Measurements from ENCODE around the gene MUC2.

MUC2 gene

DNA sequence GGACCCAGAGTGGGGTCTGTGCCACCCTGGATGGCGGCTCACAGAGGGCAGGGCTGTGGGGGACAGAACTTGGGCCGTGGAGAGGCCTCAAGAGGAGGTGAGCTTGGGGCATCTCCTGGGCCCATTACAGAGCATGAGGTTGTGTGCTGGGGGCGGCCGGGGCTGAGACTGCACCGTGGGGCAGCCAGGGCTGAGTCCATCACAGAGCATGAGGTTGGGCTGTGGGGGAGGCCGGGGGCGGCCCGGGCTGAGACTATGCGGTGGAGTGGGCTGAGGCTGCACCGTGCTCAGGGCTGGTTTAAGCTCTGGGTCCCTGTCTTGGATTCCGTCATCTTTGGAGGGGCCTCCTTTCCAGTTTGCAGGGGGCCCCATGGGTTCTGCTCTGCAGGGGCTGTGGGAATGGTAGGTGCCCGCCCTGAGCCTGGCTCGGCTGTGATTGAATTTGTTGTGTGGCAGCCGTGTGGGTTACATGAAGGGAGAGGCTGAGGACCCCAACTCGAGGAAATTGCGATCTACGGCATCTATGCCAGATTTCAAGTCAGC lies 45.0 kb downstream of the MUC2 start:
- POLR2A ChIA-PET: no interaction called here
- H3K4me3 ChIP-seq (ENCODE audit: low read depth, low read length): no peak overlapping the region
- DNase-seq (ENCODE audit: low read depth, low spot score): no peak
- CTCF ChIA-PET: no interaction called here
- TF ChIP-seq, protein P1, sequence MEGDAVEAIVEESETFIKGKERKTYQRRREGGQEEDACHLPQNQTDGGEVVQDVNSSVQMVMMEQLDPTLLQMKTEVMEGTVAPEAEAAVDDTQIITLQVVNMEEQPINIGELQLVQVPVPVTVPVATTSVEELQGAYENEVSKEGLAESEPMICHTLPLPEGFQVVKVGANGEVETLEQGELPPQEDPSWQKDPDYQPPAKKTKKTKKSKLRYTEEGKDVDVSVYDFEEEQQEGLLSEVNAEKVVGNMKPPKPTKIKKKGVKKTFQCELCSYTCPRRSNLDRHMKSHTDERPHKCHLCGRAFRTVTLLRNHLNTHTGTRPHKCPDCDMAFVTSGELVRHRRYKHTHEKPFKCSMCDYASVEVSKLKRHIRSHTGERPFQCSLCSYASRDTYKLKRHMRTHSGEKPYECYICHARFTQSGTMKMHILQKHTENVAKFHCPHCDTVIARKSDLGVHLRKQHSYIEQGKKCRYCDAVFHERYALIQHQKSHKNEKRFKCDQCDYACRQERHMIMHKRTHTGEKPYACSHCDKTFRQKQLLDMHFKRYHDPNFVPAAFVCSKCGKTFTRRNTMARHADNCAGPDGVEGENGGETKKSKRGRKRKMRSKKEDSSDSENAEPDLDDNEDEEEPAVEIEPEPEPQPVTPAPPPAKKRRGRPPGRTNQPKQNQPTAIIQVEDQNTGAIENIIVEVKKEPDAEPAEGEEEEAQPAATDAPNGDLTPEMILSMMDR (IDR thresholded peaks at IDR 0.05; ENCODE audit: insufficient read depth, low read length, missing control alignments): no peak

- POLR2A ChIA-PET: no interaction called here
- CTCF ChIA-PET: no interaction called here
- H3K4me3 ChIP-seq (ENCODE audit: low read depth, low read length): no peak overlapping the region
- TF ChIP-seq, protein P1 (IDR thresholded peaks at IDR 0.05; ENCODE audit: insufficient read depth, low read length, missing control alignments): no peak
- DNase-seq (ENCODE audit: low read depth, low spot score): no peak
These were observed 46.1 kb downstream of the MUC2 start for GRCh38 chr11:1120532-1121330.

DNA sequence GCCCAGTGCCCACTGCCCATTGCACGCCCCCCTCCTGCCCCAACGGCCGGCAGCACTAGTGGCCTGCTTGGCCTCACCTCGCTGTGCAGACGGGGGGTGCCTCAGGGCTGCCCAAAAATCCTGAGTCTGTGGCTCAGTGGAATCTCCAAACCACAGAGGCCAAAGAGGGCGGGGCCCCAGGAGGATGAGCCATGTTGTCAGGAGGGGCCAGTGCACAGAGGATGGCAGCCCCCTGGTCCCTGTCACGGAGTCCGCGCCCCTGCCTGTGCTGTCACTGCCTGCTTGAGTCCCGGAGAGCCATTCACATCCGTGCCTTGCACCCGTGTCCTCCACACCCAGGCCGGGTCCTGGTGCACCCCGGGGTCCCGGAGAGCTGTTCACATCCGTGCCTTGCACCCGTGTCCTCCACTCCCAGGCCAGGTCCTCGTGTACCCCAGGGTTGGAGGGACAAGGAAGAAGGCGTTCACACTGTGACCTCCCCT lies 46.7 kb downstream of the MUC2 start:
- TF ChIP-seq, protein P1 (IDR thresholded peaks at IDR 0.05; ENCODE audit: insufficient read depth, low read length, missing control alignments): no peak
- CTCF ChIA-PET: no interaction called here
- no peak overlapping the region for H3K4me3 ChIP-seq (ENCODE audit: low read depth, low read length)
- no peak for DNase-seq (ENCODE audit: low read depth, low spot score)
- POLR2A ChIA-PET: no interaction called here

DNA sequence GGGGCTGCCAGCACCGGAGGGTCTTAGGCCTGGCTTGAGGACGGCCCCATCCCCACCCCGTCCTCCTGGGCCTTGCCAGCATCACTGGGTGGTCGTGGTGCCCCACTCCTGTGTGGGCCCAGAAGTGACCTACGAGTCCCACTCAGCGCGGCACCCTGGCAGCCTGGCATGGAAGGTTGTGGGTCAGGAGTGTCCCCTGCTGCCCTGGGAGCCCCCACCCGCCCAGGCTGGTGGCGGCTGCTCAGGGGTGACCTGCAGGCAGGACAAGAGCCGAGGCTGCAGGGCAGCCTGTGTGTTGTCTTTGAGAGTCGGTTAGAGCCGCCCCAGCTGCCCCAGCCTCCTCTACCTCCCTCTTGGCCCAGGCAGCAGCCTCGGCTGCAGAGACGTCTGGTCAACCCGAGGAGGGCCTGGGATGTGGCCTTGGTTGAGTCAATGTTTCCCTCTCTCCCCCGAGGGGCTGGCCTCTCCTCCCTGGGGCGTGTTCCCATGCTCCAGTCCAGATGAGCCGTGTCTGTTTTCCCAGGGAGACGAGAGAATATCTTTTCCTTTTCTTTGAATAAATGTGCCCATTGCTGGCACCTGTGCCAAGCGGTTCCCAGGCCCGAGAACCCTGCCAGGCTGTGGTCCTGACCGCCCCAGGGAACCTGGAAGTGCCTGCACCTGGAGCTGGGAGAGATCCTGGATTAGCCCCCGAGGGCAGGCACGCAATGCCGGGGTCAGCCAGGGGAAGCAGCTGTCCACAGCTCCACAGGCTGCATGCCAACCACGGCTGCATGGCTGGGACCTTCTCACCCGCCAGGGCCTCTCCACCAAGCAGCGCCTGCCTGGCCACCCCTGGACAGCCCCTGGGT lies 47.4 kb downstream of the MUC2 start:
- no peak overlapping the region for H3K4me3 ChIP-seq (ENCODE audit: low read depth, low read length)
- no peak for DNase-seq (ENCODE audit: low read depth, low spot score)
- ChIA-PET CTCF (no interaction called here), POLR2A (no interaction called here)
- TF ChIP-seq, protein P1 (IDR thresholded peaks at IDR 0.05; ENCODE audit: insufficient read depth, low read length, missing control alignments): no peak

DNA sequence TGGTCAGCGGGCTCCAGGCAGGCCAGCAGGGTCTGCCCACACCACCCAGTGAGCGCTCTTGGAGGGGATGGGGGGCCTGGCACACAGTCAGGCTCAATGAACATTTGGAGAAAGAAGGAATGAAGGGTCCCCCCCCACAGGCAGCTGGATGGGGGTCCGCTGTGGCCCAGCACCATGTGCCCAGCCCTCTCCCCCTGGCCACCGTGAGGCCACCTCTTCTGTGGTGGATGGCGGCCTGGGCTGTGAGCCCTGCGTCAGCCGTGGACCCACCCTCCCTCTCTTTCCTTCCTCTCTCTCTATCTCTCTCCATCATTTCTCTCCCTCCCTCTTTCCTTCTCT lies 48.0 kb downstream of the MUC2 start:
- no peak for DNase-seq (ENCODE audit: low read depth, low spot score)
- POLR2A ChIA-PET: no interaction called here
- TF ChIP-seq, protein P1 (IDR thresholded peaks at IDR 0.05; ENCODE audit: insufficient read depth, low read length, missing control alignments): no peak
- H3K4me3 ChIP-seq (ENCODE audit: low read depth, low read length): no peak overlapping the region
- CTCF ChIA-PET: no interaction called here

- DNase-seq (ENCODE audit: low read depth, low spot score): no peak
- CTCF ChIA-PET: interaction anchor here (1.5 kb wide), 1 partner anchor 10 kb away, joined by 4 read pairs; no protein-coding TSS in a partner anchor
- POLR2A ChIA-PET: no interaction called here
- TF ChIP-seq, protein P1 (IDR thresholded peaks at IDR 0.05; ENCODE audit: insufficient read depth, low read length, missing control alignments): no peak
- no peak overlapping the region for H3K4me3 ChIP-seq (ENCODE audit: low read depth, low read length)
These were observed 49.3 kb downstream of the MUC2 start for GRCh38 chr11:1123970-1124369.

Data from AG04449 (cell line).